Kidney epithelial cell (primary cell): ENCODE results near the gene TDRD12. TPM values are rescaled to one million over a fixed set of nuclear protein-coding genes. Genes with fewer than 3 reads are reported as not detected.
"Not testable (repeated sequence)": the region's sequence is repeated elsewhere in the genome, so short reads cannot be mapped to it uniquely, and the experiment has no call there.

Experiments used
- DNase-seq: peaks from one replicate; pipeline ENCODE4 v3.0.0-alpha.2; 2010; ENCODE audit warnings: low read depth
- H3K27me3 ChIP-seq: 2 replicates; pipeline ENCODE4 v1.6.0; 2011; ENCODE audit warnings: low read length; ENCODE audit not compliant: control insufficient read depth, insufficient read depth
- H3K36me3 ChIP-seq: 2 replicates; pipeline ENCODE4 v1.5.1; 2011; ENCODE audit warnings: low read length; ENCODE audit not compliant: control insufficient read depth, insufficient read depth
- H3K4me3 ChIP-seq: 2 replicates; pipeline ENCODE4 v1.5.1; 2011; ENCODE audit warnings: low read depth, mild to moderate bottlenecking, control low read depth, low read length
- total RNA-seq: library from RNA; depleted of rRNA; stranded (reverse); fragments of >200 nt; gene quantifications from 2 replicates; pipeline ENCODE4 v1.2.3, GENCODE V29; 2015
- TF ChIP-seq, protein P1 (sequence below): IDR thresholded peaks from 2 replicates; pipeline ENCODE4 v1.5.1; 2011; ENCODE audit warnings: mild to moderate bottlenecking, moderate library complexity, low read length, control low read depth, inconsistent platforms; ENCODE audit not compliant: insufficient read depth, poor library complexity, severe bottlenecking

TDRD12 gene
- total RNA-seq, 1 donor from 2014 or later = 0.29 TPM

DNA sequence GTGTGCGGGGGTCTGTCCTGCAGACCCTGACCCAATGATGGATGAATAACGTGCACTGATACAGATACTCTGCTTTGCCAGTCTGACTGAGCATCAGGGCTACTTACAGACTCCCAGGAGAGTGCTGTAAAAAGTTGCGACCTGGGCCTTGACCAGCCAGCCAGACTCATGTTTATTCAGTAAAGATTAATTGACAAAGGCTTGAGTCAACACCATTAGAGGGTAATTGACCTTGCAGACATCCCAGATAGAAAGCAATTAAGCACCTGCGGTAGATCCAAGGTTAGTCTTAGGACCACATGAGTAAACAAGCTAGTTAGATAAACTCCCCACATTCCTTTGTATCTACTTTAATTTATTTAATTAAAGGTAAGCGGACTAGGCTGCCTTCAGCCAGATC, 17.6 kb upstream of the TDRD12 start:
- DNase-seq = no peak
- TF ChIP-seq, protein P1, sequence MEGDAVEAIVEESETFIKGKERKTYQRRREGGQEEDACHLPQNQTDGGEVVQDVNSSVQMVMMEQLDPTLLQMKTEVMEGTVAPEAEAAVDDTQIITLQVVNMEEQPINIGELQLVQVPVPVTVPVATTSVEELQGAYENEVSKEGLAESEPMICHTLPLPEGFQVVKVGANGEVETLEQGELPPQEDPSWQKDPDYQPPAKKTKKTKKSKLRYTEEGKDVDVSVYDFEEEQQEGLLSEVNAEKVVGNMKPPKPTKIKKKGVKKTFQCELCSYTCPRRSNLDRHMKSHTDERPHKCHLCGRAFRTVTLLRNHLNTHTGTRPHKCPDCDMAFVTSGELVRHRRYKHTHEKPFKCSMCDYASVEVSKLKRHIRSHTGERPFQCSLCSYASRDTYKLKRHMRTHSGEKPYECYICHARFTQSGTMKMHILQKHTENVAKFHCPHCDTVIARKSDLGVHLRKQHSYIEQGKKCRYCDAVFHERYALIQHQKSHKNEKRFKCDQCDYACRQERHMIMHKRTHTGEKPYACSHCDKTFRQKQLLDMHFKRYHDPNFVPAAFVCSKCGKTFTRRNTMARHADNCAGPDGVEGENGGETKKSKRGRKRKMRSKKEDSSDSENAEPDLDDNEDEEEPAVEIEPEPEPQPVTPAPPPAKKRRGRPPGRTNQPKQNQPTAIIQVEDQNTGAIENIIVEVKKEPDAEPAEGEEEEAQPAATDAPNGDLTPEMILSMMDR = no peak
- Histone ChIP-seq H3K36me3 (no peaks in the 10 kb centered on the region), H3K4me3 (no peak overlapping the region), H3K27me3 (no peaks in the 10 kb centered on the region)

DNA sequence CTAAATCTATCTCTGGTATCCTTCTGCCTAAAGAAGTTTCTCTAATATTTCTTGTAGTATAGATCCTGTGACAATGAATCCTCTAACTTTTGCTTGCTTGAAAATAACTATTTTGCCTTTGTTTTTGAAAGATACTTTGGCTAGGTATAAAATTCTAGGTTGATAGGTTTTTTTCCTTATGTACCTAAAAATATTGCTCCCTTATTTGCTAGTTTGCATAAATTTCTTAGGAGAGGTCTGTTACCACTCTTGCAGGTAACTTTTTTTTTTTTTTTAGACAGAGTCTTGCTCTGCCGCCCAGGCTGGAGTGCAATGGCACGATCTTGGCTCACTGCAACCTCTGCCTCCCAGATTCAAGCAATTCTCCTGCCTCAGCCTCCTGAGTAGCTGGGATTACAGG, 15.6 kb upstream of the TDRD12 start:
- H3K36me3 ChIP-seq, H3K27me3 ChIP-seq, H3K4me3 ChIP-seq, DNase-seq: not testable (repeated sequence)

DNA sequence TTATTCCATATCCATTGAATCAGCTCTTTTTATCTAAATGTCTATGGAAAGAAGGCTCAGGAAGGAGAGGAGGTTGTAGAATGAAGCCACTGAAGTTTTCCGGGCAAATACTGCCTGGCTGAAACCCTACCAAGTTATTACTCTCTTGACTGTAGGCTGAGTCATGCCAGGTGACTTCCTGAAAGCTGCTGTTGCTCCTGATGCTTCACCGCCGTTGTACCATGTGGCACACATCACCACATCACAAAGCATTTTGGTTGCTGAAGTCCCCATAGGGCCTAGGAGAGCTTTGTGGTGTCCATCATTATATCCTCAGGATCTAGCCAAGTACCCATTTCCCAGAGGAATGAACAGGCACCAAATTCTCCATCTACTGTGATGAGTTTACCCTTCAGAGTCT, 11.1 kb upstream of the TDRD12 start:
- no peaks in the 10 kb centered on the region for H3K27me3 ChIP-seq
- H3K4me3 ChIP-seq = no peak overlapping the region
- DNase-seq = no peak
- H3K36me3 ChIP-seq = no peaks in the 10 kb centered on the region
- TF ChIP-seq, protein P1 = no peak

DNA sequence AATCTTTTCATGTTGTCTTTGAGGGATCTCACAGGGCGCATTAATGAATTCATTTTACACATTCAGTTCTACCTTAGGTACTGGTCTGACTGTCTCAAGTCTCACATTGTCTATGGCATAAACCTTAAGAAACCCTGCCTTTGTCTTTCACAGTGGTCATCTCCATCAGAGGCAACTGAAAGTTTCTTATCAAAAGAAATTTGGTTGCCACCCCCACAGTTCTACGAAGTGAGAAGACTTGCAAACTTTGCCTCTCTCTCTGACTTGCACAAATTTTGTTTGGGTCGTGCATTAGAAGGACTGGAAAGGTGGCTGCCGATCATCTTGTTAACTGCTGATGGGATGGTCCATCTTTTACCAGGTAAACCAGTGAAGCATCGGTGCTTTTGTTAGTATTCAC, 10.5 kb upstream of the TDRD12 start:
- no peak for DNase-seq
- Histone ChIP-seq H3K36me3 (no peaks in the 10 kb centered on the region), H3K4me3 (no peak overlapping the region), H3K27me3 (no peaks in the 10 kb centered on the region)
- TF ChIP-seq, protein P1 = no peak

DNA sequence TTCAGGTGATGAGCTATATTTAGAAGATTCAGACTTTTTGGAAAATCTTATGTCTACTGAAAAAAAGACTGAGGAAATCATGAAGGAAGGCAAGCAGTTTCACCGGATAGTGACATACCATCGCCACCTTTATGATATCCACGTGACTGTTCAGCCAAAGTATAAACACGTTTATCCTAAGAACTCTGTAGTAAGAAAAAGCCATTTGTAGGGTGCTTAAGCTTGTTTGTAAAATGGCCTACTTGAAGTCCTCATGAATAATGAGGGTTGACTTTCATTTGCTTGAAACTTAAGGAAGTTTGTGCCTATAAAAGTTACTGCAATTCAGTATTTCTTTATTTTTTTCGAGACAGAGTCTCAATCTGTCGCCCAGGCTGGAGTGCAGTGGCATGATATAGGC, 7.8 kb upstream of the TDRD12 start:
- TF ChIP-seq, protein P1 = no peak
- DNase-seq = no peak
- Histone ChIP-seq H3K36me3 (no peaks in the 10 kb centered on the region), H3K27me3 (no peaks in the 10 kb centered on the region), H3K4me3 (no peak overlapping the region)

DNA sequence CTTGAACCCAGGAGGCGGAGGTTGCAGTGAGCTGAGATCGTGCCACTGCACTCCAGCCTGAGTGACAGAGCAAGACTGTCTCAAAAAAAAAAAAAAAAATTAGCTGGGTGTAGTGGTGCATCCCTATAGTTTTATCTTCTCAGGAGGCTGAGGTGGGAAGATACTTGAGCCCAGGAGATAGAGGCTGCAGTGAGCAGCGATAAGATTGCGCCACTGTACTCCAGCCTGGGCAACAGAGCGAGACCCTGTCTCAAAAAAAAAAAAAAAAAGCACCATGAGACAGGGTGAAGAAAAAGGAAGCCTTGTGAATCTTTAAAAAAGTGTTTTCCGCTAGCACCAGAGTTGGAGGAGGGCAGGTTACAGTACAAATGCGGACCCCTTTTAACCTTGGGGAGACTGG, 3.4 kb upstream of the TDRD12 start:
- not testable (repeated sequence) for H3K36me3 ChIP-seq, H3K4me3 ChIP-seq, DNase-seq, H3K27me3 ChIP-seq

DNA sequence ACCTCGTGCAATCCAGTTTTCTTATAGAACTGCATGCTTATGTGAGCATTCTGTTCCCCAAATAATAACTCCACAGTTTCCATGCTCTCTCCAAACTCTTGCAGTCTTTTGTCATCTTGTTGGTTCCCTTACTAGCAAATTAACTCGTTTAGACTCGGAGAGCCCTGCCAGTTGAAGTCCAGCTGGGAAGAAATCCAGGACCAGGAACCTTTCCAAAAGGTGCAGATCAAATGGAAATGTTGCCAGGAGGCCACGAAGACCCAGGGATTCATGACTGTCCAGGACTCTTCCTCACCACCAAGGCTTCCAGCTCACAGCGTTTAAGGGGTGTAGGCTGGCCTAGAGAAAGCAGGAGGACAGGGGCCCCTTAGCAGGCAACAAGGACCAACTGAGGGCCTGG, 2.1 kb upstream of the TDRD12 start:
- TF ChIP-seq, protein P1 = no peak
- Histone ChIP-seq H3K4me3 (no peak overlapping the region), H3K36me3 (no peaks in the 10 kb centered on the region), H3K27me3 (no peaks in the 10 kb centered on the region)
- no peak for DNase-seq
